ENCODE results near the gene PLXDC1.

The PLXDC1 gene

DNA sequence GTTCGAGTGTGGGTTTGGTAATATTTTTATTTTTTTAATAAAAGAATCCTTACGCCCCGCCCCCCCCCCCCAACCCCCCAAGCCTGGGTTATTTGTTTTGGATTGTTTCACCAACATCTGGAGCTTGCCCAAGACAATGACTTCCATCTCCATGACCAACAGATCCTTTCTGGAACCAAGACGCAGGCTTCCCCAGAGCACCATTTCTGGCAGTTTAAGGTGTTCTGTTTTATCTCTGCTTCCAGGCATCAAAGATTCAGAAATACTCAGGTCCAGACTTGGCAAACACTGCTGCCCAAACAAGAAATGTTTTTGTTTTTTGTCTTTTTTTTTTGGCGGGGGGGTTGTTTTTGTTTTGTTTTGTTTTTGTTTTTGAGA lies 56.1 kb downstream of the PLXDC1 start:
- TF ChIP-seq, protein P1, sequence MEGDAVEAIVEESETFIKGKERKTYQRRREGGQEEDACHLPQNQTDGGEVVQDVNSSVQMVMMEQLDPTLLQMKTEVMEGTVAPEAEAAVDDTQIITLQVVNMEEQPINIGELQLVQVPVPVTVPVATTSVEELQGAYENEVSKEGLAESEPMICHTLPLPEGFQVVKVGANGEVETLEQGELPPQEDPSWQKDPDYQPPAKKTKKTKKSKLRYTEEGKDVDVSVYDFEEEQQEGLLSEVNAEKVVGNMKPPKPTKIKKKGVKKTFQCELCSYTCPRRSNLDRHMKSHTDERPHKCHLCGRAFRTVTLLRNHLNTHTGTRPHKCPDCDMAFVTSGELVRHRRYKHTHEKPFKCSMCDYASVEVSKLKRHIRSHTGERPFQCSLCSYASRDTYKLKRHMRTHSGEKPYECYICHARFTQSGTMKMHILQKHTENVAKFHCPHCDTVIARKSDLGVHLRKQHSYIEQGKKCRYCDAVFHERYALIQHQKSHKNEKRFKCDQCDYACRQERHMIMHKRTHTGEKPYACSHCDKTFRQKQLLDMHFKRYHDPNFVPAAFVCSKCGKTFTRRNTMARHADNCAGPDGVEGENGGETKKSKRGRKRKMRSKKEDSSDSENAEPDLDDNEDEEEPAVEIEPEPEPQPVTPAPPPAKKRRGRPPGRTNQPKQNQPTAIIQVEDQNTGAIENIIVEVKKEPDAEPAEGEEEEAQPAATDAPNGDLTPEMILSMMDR (IDR thresholded peaks at IDR 0.05; ENCODE audit: extremely low read depth, missing control alignments), result no peak
- DNase-seq (ENCODE audit: low spot score), result no peak

DNA sequence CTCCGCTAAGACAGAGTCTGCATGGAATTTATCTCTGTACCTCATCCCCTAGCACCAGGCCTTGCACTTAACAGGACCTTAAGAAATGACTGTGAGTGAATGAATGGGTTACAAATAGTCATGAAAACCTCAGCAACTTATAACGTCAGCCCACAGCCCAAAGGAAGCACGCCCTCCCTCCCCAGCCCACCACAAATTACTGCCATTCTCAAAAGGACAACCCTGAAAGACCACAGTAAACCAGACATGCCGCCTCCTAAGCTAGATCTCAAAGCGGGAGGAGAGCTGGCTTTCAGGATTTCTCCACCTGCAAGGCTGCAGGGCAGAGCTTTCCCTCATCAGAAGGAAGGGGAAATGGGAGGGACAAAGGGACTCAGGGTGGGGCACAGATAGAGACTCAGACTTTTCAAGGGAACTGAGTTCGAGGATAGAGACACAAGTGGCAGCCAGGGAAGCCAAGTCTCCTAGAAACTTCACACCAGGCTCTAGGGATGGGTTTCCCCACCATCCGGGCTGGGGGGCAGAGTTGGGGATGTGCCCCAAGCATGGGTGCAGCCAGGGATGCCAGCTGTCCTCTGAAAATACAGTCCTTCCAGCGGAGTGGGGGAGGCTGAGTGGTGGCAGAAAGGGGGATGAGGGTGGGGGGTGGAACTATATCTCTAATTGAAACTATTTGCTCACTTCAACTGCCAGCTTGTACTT lies 56.7 kb downstream of the PLXDC1 start:
- TF ChIP-seq, protein P1 (IDR thresholded peaks at IDR 0.05; ENCODE audit: extremely low read depth, missing control alignments), result no peak

DNA sequence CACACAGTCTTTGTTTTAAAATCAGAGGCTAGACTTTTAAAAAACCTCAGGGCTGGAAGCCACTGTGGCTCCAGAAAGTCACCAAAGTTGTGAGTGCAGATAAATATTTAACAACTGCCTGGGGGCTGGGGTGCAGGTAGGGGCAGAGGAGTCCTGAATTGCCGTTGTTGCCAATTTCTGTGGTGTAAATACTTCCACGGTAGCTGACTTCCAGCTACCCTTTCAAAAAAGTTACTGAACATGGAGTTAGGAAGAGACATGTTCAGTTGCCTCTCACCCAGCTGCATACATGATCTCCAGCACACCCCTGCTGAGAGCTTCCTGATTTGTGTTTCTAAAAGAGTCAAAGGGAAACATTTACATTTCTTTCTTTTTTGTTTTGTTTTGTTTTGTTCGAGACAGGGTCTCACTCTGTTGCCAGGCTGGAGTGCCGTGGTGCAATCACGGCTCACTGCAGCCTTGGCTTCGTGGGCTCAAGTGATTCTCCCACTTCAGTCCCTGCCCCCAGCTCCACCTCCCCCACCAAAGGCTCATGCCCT lies 58.7 kb downstream of the PLXDC1 start:
- no peak for DNase-seq (ENCODE audit: low spot score)
- TF ChIP-seq, protein P1 (IDR thresholded peaks at IDR 0.05; ENCODE audit: extremely low read depth, missing control alignments), result no peak

More for the DNA sequence above, 56.7 kb downstream of the PLXDC1 start:
- no peak for DNase-seq (ENCODE audit: low spot score)

DNA sequence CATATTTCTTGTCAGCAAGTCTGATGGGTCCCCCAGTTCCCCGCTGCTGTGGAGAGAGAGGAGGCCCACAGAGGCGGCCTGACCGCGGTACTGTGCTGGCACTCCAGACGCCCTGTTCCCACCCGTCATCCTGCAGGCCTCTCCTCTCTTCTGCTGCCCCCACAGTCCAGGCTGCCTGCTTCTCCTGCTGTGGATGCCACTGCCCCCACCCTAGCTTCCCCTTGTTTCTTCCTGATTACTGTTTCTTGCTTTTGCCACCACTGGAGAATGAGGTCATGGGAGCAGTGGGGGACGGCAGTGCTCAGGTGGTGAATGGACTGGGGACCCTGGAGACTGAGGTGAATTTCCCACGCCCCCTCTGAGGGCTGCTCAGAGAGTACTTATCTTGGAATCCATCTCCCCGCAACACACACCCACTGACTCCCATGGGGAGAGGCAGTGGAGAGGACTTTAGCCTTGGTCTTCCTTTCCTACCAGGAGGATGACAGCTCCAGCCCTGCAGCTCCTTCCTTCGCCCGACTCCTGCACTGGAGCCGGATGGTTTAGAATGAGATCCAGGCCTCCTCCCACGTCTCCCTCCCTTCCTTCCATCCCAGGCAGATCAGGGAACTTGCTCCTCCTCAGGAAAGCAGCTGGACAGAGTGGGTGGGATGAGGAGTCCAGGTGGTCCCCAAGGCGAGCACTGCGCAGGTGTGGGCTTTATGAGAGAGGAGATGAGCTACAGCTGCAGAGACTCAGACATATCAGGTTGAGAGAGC lies 60.4 kb downstream of the PLXDC1 start:
- TF ChIP-seq, protein P1 (IDR thresholded peaks at IDR 0.05; ENCODE audit: extremely low read depth, missing control alignments), result no peak
- no peak for DNase-seq (ENCODE audit: low spot score)

DNA sequence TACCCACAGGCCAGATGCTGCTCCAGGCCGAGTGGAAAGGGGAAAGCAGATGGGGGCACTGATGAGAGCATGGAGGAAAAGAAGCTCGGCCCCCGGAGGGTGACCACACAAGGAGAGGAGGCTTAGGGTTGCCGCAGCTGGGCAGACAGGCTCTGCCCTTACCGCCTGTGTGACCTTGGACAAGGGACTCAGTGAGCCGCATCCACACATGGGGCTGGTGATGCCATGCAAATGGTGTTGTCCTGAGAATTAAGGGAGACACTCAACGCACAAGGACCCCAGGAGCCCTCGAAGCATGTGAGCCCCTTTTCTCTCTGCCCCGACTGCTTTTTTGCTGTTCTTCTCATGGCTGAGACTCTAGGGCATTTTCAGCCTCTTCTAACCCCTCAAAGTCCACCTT lies 61.0 kb downstream of the PLXDC1 start:
- TF ChIP-seq, protein P1 (IDR thresholded peaks at IDR 0.05; ENCODE audit: extremely low read depth, missing control alignments), result no peak
- DNase-seq (ENCODE audit: low spot score), result no peak

DNA sequence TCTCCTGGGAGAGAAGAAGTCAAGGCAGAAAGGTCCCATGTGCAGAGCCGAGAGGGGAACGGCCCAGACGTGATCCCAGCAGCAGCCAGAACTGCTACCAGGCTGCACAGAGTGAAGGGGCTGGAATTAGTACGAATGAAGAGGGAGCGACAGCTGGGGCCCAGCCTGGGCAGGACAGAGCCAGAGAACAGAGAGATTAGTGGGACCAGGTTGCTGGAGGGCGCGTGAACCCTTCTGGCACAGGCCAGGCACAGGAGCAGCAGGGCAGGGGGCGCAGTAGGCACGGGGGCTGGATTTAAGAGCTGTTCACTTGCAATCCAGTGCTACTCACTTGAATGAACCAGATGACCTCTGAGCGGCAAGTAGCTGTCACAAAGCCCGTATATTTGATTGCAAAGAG lies 66.9 kb downstream of the PLXDC1 start:
- DNase-seq (ENCODE audit: low spot score), result no peak
- TF ChIP-seq, protein P1 (IDR thresholded peaks at IDR 0.05; ENCODE audit: extremely low read depth, missing control alignments), result no peak

DNA sequence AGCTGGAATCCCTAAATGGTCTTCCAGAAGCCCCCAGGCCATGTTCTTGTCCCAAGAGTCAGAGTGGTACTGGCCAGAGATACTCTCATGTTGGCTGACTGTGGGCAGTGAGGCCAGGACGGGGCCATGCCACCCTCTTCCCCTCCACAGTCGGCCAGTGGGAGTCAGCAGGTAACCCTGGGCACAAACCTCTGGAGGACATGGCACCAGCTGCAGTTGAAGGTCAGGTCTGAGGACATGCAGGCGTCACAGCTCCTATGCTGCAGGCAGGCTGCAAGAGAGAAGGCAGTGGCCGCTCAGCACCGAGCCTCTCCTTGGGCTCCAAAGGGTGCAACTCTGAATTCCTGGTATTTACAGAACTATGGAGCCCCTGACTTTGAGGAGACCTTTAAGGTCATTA lies 68.2 kb downstream of the PLXDC1 start:
- TF ChIP-seq, protein P1 (IDR thresholded peaks at IDR 0.05; ENCODE audit: extremely low read depth, missing control alignments), result no peak

More for the DNA sequence above, 68.2 kb downstream of the PLXDC1 start:
- no peak for DNase-seq (ENCODE audit: low spot score)

Measured in GM20000 (cell line).